ENCODE results near the gene LRWD1.

DNA sequence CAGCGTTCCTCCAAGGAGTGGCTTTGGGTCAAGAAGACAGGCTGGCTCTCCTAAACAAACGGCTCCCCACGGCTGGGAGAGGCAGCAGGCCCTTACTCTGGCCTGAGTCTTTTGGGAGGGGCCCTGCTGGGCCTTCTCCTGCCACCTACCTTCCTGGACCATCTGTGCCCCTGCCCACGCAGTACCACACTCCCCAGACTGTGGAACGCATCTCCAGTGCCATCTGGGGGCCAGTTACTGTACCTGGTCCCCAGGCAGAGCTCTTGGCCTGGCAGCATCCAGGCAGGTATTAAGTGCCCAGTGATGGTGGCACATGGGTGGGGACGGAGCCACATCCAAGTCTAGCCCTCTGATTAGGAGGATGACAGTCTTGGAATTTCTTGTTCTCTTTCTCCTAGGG lies 14.5 kb upstream of the LRWD1 start:
- no peak for TF ChIP-seq POLR2A (IDR thresholded peaks at IDR 0.05; ENCODE audit: low read length)
- TF ChIP-seq GATA1 (IDR thresholded peaks at IDR 0.05; ENCODE audit: low read depth, low read length) = no peak

Data from erythroblast (primary cell).